HepG2 (cell line): ENCODE results near the gene MTPN. TPM values are rescaled to one million over a fixed set of nuclear protein-coding genes. Genes with fewer than 3 reads are reported as not detected.
A peak's percentile ranks its signal among the peaks of the same experiment; 100 is the strongest.

Experiments used
- ATAC-seq: fragments of 200-7000 bp; cut with Tn5 transposase; 3 replicates; pipeline ENCODE4 v1.9.1; 2020; ENCODE audit warnings: mild to moderate bottlenecking, moderate library complexity
- BruUV-seq: library from RNA; stranded (reverse); fragments of 400-500 nt; replicated peaks from 2 replicates; lab custom pipeline; 2021; lab: Mats Ljungman, UMichigan
- CTCF ChIA-PET: fragments of 300-600 bp; formaldehyde crosslinking; extraction: SDS; loops from one replicate; lab custom pipeline; 2021; ENCODE audit warnings: low total read pairs, inconsistent platforms, low intra/inter-chr PET ratio; lab: Yijun Ruan, JAX
- POLR2A ChIA-PET: fragments of 350-600 bp; sonication (Branson Sonifier 250); formaldehyde crosslinking; loops from one replicate; lab custom pipeline; 2020; ENCODE audit warnings: antibody characterized with exemption, inconsistent platforms; lab: Yijun Ruan, JAX
- DNase-seq: peaks from one replicate; pipeline ENCODE4 v3.0.0-alpha.2; 2015; ENCODE audit warnings: low spot score
- FAIRE-seq: peaks from 3 replicates; lab custom pipeline; 2011; peaks lifted over from hg19 to GRCh38; lab: Jason Lieb, UNC
- H2AFZ ChIP-seq: one replicate; pipeline ENCODE4 v1.6.1; 2011; ENCODE audit warnings: low read length, inconsistent platforms
- H3K27ac ChIP-seq: fragments of 300-600 bp; 3 replicates; pipeline ENCODE4 v1.8.0; 2011; ENCODE audit warnings: mixed run types, mild to moderate bottlenecking, mixed read lengths, low read length, inconsistent platforms; ENCODE audit not compliant: insufficient read depth; ENCODE audit errors: extremely low read length
- H3K27me3 ChIP-seq, 2 experiments: fragments of 200-600 bp in 1 of 2; 2 replicates in 1 of 2; 3 replicates in 1 of 2; pipeline versions ENCODE4 v1.6.0 to v1.8.0; 2011; ENCODE audit warnings: low read length in 2 of 2, mild to moderate bottlenecking in 2 of 2, moderate library complexity in 2 of 2, inconsistent platforms in 1 of 2; ENCODE audit not compliant: insufficient read depth in 2 of 2, control insufficient read depth in 1 of 2
- H3K36me3 ChIP-seq, 2 experiments: fragments of 200-600 bp in 1 of 2; replicated peaks in 1 of 2; 2 replicates in 1 of 2; 3 replicates in 1 of 2; pipeline versions ENCODE4 v1.5.1 to v1.8.0; 2011; ENCODE audit warnings: low read length in 2 of 2, inconsistent platforms in 1 of 2; ENCODE audit not compliant: insufficient read depth in 2 of 2, control insufficient read depth in 1 of 2
- H3K4me1 ChIP-seq: 2 replicates; pipeline ENCODE4 v1.5.1; 2012; ENCODE audit warnings: low read length, inconsistent platforms; ENCODE audit not compliant: insufficient read depth
- H3K4me2 ChIP-seq: 2 replicates; pipeline ENCODE4 v1.6.0; 2011; ENCODE audit warnings: low read depth, low read length, inconsistent platforms
- H3K4me3 ChIP-seq, 3 experiments: fragments of 200-600 bp in 1 of 3; sonication (generic), shearing (Covaris generic) in 1 of 3; replicated peaks in 1 of 3; 2 replicates each; pipeline ENCODE4 v1.5.1; 2011 to 2016; ENCODE audit warnings: low read length in 3 of 3, inconsistent platforms in 2 of 3, low read depth in 2 of 3, mild to moderate bottlenecking in 2 of 3, control low read depth in 1 of 3, mixed read lengths in 1 of 3; ENCODE audit not compliant: insufficient read depth in 1 of 3
- H3K79me2 ChIP-seq: one replicate; pipeline ENCODE4 v1.6.1; 2011; ENCODE audit warnings: low read length, inconsistent platforms; ENCODE audit not compliant: insufficient read depth
- H3K9ac ChIP-seq: 2 replicates; pipeline ENCODE4 v1.6.0; 2011; ENCODE audit warnings: mild to moderate bottlenecking, low read depth, low read length, inconsistent platforms; ENCODE audit not compliant: insufficient read depth
- H3K9me3 ChIP-seq: 2 replicates; pipeline ENCODE4 v1.5.1; 2012; ENCODE audit warnings: mild to moderate bottlenecking, low read length
- H4K20me1 ChIP-seq: 2 replicates; pipeline ENCODE4 v1.6.0; 2011; ENCODE audit warnings: inconsistent platforms, mild to moderate bottlenecking, low read length, moderate library complexity; ENCODE audit not compliant: insufficient read depth
- STAG1 ChIP-seq: sonication (generic); formaldehyde crosslinking; IDR thresholded peaks from 2 replicates; pipeline ENCODE4 v1.4.0; 2020; ENCODE audit warnings: missing genetic modification reagents
- WGBS: methylation state at CpG from one replicate; pipeline ENCODE4 v1.1.6; 2017; ENCODE audit warnings: low lambda C conversion rate; 5-methylcytosine and 5-hydroxymethylcytosine counted together
- in situ Hi-C: cut with HindIII; loops from 2 replicates; pipeline ENCODE4 v1.10.0; 2017; ENCODE audit warnings: low pct_unique_long_range_greater_than_20kb; ENCODE audit not compliant: extremely low pct_ligation_motif_present
- intact Hi-C: fragments of 100-400 bp; cut with micrococcal nuclease; formaldehyde crosslinking; loops from one replicate; pipeline ENCODE4 v1.10.0; 2022; ENCODE audit not compliant: unreplicated experiment
- polyA plus RNA-seq, 8 experiments: library from polyadenylated mRNA; depleted of rRNA in 3 of 8; stranded (reverse) in 7 of 8; unstranded in 1 of 8; fragments of >200 nt; fragmentation: Illumina TruSeq in 4 of 8; extraction: Trizol in 4 of 8; gene quantifications; 2 replicates each; pipeline versions ENCODE4 v1.2.1 to v1.2.3, GENCODE V29; 2011 to 2016; ENCODE audit warnings: low read depth in 4 of 8, missing spikeins in 1 of 8, mixed read lengths in 1 of 8; ENCODE audit not compliant: insufficient read depth in 1 of 8
- total RNA-seq, 5 experiments: library from RNA; depleted of rRNA; stranded (reverse); fragments of >200 nt; fragmentation: Illumina TruSeq; extraction: Trizol; gene quantifications; 2 replicates each; pipeline ENCODE4 v1.2.3, GENCODE V29; 2016; ENCODE audit warnings: low read depth in 1 of 5
- TF ChIP-seq, protein P1 (sequence below): sonication (generic); formaldehyde crosslinking; IDR thresholded peaks from 2 replicates; pipeline ENCODE4 v1.4.0; 2020; ENCODE audit warnings: mild to moderate bottlenecking, missing genetic modification reagents
- TF ChIP-seq, protein P2 (sequence below): sonication (generic); formaldehyde crosslinking; IDR thresholded peaks from 2 replicates; pipeline ENCODE4 v1.4.0; 2020; ENCODE audit warnings: mild to moderate bottlenecking, missing genetic modification reagents
- TF ChIP-seq, protein P3 (sequence below): sonication (generic); formaldehyde crosslinking; IDR thresholded peaks from 2 replicates; pipeline ENCODE4 v1.8.0; 2022; ENCODE audit warnings: missing genetic modification reagents, low read depth, mild to moderate bottlenecking, borderline replicate concordance
- TF ChIP-seq, protein P4 (sequence below): sonication (generic); formaldehyde crosslinking; IDR thresholded peaks from 2 replicates; pipeline ENCODE4 v1.8.0; 2022; ENCODE audit warnings: mild to moderate bottlenecking, missing genetic modification reagents, borderline replicate concordance
- TF ChIP-seq, protein P5 (sequence below): sonication (generic); formaldehyde crosslinking; IDR thresholded peaks from 2 replicates; pipeline ENCODE4 v1.4.0; 2020; ENCODE audit warnings: missing genetic modification reagents

The MTPN gene
- total and polyA plus RNA-seq, 2 of the 13 experiments (the other 11 are each of a cell fraction or from before 2014, with no cell fraction given): 31.1 to 71.7 TPM

DNA sequence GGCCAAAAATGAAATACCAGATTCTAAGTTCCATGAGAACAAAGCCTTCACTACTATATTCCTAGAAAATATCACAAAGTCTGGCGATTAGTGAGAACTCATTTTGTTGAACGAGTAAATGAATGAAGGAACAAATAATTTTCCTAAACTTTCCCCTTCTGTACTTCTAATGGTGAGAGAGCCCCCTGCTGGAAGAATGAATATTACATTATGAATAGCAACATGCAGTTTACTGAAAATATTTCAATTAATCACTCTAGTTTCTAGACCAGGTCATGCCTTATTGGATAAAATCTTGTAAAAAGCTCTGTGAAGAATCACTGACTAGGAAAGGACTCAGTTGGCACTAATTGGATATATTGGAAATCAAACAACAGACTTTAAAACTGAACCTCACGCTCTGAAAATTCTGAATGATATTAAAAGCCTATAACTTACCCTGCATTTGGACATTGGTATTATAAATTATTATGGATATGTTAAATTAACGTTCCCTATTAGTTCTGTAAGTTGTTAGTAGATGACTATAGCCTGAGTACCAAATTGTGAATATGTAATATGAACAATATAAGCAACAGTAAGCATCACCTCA is 32.4 kb upstream of the MTPN start:
- DNase-seq: peak; percentile 16
- BruUV-seq: no TSS peak
- Histone ChIP-seq H3K27ac (no peak overlapping the region), H3K4me2 (no peak overlapping the region), H3K4me1 (no peaks in the 10 kb centered on the region), H4K20me1 (no peaks in the 10 kb centered on the region), H3K4me3 (no peak overlapping the region), H3K9me3 (no peaks in the 10 kb centered on the region), H3K79me2 (no peaks in the 10 kb centered on the region), H3K36me3 (no peaks in the 10 kb centered on the region), H2AFZ (no peak overlapping the region), H3K27me3 (no peaks in the 10 kb centered on the region), H3K9ac (no peak overlapping the region)
- ChIA-PET POLR2A (interaction anchor here (0.7 kb wide), 1 partner anchor 33 kb away, joined by 3 read pairs; no protein-coding TSS in a partner anchor), CTCF (interaction anchor here (0.6 to 3.7 kb wide), 2 partner anchors 209 to 211 kb away, joined by 3 to 51 read pairs; no protein-coding TSS in a partner anchor)
- intact Hi-C loops (loop anchor here (1.0 to 2.0 kb wide), 2 partner anchors 208 to 337 kb away; no protein-coding TSS in a partner anchor), in situ Hi-C loops (loop anchor here (5.0 to 10.0 kb wide), 2 partner anchors 207 to 335 kb away; no protein-coding TSS in a partner anchor)
- WGBS: 18% methylated on average over 4 of the region's 4 CpGs
- peak; percentile 21 for FAIRE-seq
- ATAC-seq: no peak
- TF ChIP-seq, protein P1, sequence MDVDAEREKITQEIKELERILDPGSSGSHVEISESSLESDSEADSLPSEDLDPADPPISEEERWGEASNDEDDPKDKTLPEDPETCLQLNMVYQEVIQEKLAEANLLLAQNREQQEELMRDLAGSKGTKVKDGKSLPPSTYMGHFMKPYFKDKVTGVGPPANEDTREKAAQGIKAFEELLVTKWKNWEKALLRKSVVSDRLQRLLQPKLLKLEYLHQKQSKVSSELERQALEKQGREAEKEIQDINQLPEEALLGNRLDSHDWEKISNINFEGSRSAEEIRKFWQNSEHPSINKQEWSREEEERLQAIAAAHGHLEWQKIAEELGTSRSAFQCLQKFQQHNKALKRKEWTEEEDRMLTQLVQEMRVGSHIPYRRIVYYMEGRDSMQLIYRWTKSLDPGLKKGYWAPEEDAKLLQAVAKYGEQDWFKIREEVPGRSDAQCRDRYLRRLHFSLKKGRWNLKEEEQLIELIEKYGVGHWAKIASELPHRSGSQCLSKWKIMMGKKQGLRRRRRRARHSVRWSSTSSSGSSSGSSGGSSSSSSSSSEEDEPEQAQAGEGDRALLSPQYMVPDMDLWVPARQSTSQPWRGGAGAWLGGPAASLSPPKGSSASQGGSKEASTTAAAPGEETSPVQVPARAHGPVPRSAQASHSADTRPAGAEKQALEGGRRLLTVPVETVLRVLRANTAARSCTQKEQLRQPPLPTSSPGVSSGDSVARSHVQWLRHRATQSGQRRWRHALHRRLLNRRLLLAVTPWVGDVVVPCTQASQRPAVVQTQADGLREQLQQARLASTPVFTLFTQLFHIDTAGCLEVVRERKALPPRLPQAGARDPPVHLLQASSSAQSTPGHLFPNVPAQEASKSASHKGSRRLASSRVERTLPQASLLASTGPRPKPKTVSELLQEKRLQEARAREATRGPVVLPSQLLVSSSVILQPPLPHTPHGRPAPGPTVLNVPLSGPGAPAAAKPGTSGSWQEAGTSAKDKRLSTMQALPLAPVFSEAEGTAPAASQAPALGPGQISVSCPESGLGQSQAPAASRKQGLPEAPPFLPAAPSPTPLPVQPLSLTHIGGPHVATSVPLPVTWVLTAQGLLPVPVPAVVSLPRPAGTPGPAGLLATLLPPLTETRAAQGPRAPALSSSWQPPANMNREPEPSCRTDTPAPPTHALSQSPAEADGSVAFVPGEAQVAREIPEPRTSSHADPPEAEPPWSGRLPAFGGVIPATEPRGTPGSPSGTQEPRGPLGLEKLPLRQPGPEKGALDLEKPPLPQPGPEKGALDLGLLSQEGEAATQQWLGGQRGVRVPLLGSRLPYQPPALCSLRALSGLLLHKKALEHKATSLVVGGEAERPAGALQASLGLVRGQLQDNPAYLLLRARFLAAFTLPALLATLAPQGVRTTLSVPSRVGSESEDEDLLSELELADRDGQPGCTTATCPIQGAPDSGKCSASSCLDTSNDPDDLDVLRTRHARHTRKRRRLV: no peak
- TF ChIP-seq, protein P2, sequence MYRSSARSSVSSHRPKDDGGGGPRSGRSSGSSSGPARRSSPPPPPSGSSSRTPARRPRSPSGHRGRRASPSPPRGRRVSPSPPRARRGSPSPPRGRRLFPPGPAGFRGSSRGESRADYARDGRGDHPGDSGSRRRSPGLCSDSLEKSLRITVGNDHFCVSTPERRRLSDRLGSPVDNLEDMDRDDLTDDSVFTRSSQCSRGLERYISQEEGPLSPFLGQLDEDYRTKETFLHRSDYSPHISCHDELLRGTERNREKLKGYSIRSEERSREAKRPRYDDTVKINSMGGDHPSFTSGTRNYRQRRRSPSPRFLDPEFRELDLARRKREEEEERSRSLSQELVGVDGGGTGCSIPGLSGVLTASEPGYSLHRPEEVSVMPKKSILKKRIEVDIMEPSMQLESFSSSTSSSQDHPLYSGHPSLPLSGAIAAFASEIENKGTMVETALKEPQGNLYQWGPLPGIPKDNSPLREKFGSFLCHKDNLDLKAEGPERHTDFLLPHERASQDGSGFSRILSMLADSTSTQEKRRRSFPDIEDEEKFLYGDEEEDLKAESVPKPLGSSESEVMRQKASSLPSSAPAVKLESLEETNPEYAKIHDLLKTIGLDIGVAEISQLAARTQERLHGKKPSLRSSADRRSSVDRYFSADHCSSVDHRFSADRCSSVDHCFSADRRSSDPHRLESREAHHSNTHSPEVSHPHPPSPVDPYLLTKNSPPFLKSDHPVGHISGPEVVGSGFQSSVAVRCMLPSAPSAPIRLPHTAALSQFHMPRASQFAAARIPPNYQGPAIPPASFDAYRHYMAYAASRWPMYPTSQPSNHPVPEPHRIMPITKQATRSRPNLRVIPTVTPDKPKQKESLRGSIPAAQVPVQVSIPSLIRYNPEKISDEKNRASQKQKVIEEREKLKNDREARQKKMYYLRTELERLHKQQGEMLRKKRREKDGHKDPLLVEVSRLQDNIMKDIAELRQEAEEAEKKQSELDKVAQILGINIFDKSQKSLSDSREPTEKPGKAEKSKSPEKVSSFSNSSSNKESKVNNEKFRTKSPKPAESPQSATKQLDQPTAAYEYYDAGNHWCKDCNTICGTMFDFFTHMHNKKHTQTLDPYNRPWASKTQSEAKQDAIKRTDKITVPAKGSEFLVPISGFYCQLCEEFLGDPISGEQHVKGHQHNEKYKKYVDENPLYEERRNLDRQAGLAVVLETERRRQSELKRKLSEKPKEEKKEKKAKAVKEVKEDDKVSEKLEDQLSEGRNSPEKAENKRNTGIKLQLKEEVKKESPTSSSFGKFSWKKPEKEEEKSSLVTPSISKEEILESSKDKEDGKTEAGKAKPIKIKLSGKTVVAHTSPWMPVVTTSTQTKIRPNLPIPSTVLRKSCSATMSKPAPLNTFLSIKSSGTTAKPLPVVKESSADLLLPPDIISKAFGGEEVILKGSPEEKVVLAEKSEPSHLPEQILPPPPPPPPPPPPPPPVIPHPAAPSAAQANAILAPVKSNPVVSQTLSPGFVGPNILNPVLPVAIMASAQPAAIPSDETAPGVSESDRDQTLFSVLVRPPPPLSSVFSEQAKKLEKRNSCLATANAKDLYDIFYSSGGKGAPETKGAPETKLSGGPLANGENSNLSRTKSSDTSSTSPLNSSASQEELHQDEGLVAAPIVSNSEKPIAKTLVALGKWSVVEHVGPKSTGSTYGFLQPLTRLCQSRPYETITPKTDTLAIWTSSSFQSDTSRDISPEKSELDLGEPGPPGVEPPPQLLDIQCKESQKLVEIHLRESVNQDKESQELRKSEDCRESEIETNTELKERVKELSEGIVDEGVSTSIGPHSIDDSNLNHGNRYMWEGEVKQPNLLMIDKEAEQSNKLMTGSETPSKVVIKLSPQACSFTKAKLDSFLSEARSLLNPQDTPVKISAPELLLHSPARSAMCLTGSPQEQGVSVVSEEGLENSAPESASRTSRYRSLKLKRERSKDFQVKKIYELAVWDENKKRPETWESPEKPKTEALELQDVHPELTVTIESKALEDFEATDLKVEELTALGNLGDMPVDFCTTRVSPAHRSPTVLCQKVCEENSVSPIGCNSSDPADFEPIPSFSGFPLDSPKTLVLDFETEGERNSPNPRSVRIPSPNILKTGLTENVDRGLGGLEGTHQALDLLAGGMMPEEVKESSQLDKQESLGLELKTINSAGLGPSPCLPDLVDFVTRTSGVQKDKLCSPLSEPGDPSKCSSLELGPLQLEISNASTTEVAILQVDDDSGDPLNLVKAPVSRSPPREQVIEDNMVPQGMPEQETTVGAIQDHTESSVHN (CRISPR knock-in tag): no peak
- peak; percentile 69 for TF ChIP-seq STAG1 (CRISPR knock-in tag)
- TF ChIP-seq, protein P3, sequence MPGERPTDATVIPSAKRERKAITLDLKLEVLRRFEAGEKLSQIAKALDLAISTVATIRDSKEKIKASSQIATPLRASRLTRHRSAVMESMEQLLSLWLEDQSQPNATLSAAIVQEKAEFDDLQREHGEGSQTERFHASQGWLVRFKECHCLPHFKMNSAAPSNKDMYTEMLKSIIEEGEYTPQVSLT (CRISPR knock-in tag): no peak
- TF ChIP-seq, protein P4, sequence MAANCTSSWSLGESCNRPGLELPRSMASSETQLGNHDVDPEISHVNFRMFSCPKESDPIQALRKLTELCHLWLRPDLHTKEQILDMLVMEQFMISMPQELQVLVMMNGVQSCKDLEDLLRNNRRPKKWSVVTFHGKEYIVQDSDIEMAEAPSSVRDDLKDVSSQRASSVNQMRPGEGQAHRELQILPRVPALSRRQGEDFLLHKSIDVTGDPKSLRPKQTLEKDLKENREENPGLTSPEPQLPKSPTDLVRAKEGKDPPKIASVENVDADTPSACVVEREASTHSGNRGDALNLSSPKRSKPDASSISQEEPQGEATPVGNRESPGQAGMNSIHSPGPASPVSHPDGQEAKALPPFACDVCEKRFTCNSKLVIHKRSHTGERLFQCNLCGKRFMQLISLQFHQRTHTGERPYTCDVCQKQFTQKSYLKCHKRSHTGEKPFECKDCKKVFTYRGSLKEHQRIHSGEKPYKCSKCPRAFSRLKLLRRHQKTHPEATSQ (CRISPR knock-in tag): no peak
- TF ChIP-seq, protein P5, sequence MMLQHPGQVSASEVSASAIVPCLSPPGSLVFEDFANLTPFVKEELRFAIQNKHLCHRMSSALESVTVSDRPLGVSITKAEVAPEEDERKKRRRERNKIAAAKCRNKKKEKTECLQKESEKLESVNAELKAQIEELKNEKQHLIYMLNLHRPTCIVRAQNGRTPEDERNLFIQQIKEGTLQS (CRISPR knock-in tag): no peak
